Inferior parietal cortex (tissue), 1 donor: Measurements from ENCODE around the gene IL1R2.

Source experiments
- DNase-seq: peaks from one replicate; pipeline ENCODE4 v3.0.0-alpha.2; 2016; ENCODE audit errors: extremely low spot score

The IL1R2 gene, protein sequence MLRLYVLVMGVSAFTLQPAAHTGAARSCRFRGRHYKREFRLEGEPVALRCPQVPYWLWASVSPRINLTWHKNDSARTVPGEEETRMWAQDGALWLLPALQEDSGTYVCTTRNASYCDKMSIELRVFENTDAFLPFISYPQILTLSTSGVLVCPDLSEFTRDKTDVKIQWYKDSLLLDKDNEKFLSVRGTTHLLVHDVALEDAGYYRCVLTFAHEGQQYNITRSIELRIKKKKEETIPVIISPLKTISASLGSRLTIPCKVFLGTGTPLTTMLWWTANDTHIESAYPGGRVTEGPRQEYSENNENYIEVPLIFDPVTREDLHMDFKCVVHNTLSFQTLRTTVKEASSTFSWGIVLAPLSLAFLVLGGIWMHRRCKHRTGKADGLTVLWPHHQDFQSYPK

DNA sequence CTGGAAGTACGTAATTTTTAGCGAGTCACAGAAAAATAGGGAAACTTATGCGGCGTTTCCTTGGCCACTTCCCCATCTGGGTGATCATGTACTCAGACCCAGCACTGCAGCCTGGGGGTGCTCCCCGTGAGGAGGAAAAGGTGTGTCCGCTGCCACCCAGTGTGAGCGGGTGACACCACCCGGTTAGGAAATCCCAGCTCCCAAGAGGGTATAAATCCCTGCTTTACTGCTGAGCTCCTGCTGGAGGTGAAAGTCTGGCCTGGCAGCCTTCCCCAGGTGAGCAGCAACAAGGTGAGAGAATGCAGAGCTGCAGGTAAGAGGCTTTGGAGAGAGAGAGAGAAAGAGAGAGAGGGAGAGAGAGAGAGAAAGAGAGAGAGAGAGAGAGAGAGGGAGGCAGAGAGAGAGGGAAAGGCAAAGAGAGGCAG lies at the start of gene IL1R2:
IL1R2 (plus strand) TSS at position 240 of the 425 bp plus-strand sequence. CDS start 16,616 bp downstream, outside the sequence.
- DNase-seq, result no peak

DNA sequence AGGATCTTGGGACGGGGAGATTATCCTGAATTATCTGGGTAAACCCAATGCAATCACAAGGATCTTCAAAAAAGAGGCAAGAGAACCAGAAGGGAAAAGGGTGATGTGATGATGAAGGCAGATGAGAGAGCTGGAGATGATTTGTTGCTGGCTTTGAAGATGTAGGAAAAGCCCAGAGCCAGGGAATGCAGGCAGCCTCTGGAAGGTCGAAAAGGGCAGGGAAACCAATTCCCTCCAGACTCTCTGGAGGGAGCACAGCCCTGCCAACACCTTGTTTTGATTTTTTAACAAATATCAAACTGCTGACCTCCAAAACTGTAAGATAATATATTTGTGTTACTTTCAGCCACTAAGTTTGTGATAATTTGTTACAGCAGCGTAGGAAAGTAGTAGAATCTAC lies 48.9 kb upstream of the IL1R2 start:
- DNase-seq, result no peak

DNA sequence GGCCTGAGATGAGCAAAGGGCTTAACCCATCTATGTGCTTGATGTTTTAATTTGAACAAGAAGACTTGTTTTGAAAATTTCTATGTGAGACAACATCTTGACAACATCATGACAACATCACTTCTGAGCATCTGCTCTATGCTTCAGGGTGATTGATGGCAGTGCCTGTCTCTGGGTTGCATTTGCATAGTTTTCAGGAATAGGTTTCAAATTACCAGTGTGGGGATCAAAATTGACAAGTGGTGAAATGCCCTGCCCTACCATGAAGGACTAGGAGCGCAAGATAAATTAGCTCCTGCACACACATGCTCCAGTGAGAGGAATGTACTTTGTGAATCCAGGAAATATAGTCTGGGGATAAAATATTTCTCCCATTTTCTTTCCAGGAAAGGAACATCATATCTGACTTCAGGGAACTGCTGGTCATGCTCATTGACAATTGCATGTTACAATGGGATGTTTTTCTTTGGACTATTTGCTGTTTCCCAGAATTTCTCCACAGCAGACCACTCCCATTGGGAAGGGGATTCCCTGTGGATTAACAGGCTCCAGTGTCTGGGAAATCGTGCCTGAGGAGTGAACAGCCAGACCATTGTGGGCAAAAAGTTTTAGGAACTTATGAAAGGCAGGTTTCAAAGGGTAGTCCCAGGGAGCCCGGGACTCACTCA lies 45.3 kb upstream of the IL1R2 start:
- no peak for DNase-seq

DNA sequence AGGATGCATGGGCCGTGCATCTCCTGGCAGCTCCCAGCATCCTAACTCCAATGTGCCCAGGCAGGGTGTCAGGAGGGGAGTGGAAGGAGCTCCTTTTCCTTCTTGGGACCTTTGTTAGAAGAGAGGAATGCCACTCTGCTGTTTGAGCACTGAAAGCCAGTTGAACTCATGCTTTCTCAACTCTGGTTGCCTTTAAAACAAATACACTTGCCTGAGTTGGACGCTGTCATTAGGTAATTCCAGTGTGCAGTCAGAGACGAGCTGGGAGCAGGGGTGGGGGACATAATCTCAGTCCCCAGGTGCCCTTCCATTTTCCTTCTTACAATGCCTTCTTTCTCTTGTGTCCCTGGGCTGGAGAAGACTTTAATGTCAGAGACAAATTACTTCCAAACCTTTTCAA lies 44.4 kb upstream of the IL1R2 start:
- DNase-seq, result no peak

DNA sequence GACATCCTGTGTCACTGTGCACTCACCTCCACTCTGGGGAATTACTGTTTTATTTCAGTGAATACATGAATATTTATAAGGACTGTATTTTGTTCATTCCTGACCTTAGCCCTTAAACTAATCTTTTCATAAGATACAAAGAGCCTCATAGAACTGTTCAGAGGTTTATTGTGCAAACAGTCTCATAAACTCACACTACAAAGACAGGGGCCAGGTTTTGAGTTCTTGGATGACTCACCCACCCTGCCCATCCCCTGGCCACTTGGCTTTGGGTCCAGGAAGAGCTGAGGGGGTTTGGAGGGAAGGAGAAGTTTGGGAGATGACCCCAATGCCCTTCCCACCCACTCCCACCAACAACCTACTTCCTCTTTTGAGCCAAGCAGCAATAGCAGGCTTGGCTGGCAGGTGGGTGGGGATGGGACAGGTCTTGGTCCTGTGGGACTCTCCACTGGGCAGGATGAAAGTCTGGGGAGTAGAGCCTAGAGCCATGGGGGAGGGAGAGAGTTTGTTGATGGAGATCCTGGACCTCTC lies 43.1 kb upstream of the IL1R2 start:
- no peak for DNase-seq

DNA sequence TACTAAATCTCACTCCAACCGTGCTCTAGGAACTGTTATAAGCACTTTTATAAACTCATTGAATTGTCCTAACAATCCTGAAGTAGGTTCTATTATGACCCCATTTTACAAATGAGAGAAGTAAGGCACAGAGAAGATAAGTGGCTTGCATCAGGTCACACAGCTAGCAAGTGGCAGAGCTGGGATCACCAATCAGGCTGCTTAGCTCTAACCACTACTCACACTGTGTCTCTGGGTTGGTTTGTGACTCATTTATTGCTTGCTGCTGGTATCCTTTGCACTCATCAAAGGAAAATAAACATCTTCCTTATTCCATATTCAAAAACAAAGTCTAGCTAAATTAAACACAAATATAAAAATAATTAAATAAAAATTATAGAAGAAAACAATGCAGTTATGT lies 42.5 kb upstream of the IL1R2 start:
- no peak for DNase-seq

DNA sequence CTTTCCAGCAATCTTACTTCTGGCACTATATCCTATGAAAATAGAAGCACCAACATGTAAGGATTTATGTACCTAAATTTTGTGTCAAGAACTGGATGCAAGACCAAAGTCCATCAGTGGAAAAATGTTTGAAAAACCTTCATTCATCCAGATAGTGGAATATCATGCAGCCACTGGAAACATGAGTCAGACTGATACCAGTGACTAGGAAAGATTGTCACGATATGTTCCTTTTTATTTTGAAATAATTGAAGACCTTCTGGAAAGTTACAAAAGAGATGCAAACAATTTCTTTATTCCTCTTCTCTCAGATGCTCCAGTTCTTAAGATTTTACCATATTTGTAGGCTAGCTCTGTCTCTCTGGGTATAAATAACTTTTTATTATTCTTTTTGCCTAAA lies 40.5 kb upstream of the IL1R2 start:
- DNase-seq, result no peak

DNA sequence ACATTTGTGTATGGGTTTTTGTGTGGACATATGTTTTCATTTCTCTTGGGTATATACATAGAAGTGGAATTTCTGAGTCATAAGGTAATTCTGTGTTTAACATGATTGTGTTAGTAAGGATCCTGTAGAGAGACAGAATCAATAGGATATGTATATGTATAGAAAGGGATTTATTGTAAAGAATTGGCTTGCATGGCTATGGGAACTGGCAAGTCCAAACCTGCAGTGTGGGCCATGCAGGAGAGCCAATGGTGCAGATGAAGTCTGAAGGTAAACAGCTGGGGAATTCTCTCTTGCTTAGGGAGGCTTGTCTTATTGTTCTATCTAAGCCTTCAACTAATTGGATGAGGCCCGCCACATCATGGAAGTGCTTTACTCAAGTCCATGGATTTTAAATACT lies 39.2 kb upstream of the IL1R2 start:
- DNase-seq, result no peak

DNA sequence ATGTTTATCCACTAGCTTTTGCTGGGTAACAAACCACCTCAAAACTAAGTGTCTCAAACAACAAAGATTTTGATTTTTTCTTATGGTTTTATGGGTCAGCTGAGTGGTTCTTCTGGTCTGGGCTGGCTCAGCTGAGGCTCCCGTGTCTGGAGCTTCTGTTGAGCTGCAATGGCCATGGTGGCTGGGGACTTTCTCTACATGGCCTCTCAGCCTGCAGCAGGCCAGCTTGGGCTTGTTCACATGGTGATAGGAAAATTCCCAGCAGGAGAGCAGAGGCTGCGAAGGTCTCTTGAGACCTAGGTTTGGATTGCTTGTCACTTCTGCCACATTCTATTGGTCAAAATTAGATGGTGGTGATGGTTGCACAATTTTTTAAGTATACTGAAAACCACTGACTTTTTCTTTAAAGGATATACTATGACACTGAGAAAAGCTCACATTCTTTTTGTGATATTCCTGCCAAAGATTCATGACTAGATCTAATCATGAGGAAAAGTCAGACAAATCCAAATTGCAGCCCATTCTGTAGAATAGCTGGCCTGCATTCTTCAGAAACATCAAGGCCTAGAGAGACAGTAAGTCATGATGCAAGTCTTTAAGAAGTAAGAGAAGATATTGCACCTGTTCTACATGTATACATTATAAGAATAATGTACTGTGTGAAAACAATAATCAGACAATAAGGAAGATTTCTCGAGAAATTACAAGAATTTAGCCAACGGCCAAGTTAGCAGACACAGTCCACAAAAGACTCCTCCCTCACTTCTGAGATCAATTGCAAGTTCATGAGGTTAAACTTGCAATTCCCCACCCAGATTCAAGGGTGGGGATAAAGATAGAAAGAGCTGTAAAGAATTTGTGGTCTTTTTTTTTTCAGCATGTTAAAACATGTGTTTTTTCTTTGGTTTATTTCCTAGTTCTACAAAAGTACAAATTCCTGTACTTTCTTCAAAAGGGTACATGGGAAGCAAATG lies 35.0 kb upstream of the IL1R2 start:
- DNase-seq, result no peak

DNA sequence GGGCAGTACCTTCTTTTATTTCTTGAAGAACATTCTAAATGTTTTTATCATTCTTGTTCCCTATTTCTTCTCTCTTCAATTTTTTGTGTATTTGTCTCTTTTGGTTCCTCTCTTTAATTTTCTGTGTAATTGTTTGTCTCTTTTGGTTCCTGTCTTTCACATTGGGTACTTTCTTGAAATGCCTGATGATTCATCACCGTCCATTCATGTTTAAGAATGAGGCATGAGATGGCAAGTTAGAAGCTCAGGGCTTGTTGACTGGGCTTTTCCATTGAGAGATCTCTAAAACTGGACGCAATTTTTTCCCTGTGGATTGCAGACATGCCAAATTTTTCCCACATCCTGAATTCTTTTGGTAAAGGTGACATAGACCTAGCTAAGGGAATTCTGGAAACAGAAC lies 33.7 kb upstream of the IL1R2 start:
- DNase-seq, result no peak

DNA sequence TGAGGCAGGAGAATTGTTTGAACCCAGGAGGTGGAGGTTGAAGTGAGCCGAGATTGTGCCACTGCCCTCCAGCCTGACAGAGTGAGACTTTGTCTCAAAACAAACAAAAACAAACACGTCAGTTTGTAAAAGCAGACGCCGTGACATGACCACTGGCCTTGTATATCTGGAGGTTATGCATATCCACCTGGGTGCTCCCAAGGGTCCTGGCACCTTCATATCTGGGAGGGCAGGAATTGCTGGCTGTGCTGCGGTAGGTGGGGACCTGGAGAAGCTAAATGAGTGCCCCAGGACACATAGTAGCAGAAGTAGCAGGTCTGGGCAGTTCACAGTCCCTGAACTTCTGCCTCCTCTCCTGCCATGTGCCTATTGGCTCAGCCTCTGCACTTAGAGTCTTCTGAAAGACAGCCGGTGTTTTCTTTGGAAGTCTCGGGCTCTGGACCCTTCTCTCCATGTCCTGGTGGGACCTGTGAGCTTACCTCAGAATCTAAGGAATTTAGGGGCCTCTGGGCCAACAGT lies 30.9 kb upstream of the IL1R2 start:
- no peak for DNase-seq

DNA sequence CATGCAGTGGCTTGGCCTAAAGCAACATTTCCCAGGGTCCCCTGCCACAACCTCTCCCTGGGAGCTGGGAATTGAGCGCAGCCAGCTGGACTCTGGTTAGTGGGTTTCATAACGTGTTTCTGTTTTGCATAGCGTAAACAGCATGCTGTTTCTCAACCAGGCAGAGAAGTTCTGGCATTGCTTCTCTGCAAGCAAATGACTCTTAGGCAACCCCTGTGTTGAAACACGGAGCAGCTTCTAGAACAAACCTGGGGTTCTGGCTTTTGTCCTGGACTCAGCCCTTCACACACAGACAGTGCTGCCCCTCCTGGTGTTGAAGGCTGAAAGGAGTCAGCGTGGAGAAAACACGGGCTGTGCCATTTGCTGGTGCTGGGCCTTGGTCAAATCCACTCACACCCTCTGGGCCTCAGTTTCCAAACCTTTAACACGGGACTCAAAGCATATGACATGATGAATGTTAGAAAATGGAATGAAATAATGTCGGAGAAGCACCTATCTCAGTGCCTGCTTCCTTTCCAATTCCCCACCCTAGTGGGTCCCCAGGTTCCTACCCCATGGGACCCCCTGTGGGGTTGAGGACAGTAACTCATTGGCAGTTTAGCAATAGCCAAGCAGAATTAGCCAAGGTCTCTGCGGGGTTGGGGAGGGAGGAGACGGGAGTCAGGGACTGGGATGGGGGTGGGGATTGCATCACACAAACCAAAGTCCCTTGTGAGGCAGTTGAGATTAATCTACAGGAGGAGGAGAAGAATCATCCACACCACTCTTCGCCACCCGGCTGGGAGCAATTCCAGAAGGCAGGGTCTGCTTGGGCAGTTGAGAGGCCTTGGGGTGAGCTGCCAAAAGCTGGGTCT lies 30.2 kb upstream of the IL1R2 start:
- peak; percentile 35 for DNase-seq

DNA sequence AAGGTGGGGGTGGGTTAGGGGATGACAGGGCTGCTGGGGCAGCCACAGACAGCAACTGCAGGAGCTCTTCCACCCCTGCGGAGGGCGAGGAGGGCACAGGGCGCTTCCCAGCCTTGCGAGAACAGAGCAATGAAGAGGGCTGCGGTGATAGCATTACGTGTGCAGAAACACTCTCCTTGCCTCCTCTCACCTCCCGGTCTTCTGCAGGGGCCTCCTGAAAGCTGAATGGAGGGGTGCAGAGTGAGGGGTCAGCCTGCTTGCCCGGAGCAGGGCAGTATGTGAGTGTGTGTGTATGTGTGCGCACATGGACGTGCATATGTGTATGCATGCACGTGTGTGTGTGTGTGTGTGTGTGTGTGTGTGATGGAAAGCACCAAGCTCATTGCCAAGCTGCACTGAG lies 29.5 kb upstream of the IL1R2 start:
- no peak for DNase-seq

DNA sequence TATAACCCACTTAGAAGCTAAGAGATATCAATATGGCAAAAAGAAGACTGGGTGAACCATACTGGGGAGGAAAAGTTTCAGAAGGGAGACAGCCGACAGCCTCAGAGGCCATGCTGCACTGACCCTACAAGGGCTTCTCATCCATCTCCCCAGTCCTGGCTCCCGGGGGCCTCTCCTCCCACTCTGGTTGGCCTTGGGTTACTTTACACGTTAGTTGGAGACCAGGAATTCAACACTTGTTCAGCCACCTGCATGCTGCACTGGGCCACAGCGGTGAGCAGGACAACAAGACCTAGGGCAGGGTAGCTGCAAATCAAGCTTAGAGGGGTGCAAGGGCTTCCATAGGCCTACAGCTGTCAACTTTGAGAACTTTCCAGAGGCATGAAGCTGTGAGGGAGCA lies 28.6 kb upstream of the IL1R2 start:
- DNase-seq, result no peak

DNA sequence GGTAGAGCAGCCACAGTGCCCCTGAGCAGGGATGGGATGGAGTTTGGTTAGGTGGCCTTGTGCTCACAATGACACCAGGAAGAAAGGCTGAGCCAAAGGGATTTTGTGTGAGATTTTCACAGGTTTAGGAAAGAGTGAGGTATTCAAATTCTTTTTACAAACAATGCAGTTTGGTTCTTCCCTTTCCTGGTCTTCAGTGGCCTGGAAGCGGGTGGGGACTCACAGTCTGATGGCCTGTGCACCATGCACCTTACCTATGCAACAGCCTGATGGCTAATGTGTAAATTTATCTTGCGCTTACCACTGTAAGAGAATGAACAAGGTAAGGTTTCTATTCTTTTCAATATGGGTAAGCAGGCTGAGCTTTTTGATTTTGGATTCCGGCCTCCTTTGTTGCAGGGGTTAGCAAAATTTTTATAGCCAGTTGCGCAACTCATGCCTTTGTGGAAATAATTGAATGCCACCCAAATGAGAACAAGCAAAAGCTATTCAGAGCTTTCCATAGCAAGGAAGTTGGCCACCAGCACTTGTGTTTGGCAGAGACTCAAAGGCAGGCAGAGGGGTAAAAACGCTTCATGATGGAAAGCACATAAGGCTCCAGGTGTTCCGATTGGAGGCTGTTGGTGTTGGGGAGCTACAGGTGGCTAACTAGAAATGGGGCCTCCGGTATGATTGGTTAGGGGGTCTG lies 23.8 kb upstream of the IL1R2 start:
- peak; percentile 12 for DNase-seq

DNA sequence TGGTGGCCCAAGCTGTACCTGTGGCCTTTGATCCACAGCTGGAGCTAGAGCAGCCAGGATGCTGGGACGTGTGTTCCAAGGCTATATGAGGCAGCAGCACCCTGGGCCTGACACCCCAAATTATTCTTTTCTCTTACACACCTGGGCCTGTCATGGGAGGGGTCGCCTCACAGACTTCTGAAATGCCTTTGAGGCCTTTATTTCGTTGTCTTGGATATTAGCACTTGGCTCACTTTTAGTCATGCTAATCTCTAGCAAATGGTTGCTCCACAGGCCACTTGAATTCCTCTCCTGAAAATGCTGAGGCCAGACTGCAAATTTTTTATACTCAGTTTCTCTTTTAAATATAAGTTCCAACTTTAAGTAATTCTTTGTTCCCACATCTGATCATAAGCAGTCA lies 22.0 kb upstream of the IL1R2 start:
- no peak for DNase-seq

DNA sequence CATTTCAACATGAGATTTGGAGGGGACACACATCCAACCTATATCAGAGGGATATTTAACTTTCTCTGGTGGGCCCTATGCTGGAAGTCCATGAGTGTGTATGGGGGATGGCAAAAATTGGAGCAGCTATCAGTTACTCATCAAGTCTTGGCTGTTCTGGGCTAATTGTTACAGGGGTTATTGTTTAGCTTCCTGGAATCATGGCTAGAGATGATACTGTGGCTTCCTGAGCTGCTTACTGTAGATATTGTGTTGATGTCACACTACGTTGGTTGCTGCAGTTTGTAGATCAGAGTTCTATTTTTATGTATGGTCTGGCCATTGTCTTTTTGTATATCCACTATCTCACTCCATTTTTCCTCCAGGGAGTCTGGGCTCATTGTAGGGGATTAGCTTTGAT lies 20.9 kb upstream of the IL1R2 start:
- no peak for DNase-seq

DNA sequence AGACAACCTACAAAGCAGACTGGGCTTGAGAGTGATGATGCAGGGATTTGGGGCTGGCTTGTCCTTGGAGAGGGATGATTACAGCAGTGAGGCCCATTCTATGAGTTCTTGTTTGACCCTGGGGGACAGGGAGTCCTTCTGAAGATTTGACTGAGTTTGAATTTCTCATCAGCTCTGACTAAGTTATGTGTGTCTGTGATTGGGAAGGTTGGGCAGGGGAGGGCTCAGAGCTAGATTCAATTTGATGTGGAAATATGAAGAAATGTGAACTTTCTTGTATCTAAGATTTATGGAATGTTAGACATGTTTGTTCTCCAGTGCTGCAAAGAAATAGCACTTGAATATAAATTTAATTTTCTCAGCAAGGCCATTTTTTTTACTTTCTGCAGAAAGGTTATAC lies 19.9 kb upstream of the IL1R2 start:
- DNase-seq, result no peak

DNA sequence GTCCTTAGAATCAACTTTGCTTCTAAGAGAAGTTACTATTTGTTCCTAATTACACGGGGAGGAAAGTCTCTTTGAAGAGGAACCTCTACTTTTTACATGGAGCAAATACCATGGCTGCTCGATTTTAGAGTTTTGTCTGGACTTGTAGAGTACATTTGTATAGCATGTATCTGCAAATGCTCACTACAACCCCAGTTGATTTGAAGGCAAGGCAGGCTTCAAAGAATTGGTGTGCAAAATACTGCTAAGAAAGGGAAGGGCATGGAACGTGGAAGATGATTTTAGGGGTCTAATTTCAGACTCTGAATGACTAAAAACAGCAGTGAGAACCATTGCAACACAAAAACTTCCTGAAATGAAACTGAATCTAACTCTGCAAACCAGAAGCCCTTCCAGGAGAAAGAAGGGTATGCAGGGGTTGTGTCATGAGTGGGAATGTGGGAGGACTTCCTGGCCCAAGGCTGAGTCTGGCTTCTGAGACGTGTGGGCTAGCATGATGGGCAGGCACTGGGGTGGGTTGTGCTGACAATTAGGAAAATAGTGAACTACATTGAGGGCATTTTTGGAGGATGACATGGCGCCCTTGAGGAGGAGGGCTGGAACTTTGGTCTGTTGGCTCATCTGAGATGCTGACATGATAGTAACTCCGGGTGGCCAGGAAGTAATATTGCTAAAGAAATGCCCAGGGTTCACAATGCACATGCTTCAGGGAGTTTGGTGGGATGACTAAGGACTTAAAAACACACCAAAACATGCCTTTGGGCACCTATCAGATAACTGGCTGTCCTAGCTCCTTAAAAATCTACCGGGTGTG lies 18.9 kb upstream of the IL1R2 start:
- DNase-seq, result no peak
